ENCODE data around the gene CIBAR2.

DNA sequence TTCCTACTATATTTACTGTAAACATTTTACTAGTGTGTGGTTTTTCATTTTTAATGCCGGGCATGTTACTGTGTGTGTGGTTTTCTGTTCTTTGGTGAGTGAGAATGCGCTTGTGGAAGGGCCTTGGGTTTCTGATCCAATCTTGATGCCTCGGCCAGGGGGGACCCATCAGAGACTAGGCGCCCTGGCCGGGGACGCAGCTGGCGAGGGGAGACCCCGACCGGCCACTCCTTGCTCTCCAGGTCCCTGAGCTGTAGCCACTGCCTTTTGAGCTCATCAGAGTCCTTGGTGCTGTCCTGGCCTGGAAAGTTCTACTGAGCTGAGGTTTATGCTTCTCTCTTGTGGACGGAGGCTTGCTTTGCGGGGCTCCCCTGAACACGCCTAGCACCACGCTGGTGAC lies 47.2 kb downstream of the CIBAR2 start:
- TF ChIP-seq POLR2A (IDR thresholded peaks at IDR 0.05; ENCODE audit: low read depth): no peak
- no peak for TF ChIP-seq POLR2AphosphoS5 (IDR thresholded peaks at IDR 0.05)
- TF ChIP-seq, protein P1, sequence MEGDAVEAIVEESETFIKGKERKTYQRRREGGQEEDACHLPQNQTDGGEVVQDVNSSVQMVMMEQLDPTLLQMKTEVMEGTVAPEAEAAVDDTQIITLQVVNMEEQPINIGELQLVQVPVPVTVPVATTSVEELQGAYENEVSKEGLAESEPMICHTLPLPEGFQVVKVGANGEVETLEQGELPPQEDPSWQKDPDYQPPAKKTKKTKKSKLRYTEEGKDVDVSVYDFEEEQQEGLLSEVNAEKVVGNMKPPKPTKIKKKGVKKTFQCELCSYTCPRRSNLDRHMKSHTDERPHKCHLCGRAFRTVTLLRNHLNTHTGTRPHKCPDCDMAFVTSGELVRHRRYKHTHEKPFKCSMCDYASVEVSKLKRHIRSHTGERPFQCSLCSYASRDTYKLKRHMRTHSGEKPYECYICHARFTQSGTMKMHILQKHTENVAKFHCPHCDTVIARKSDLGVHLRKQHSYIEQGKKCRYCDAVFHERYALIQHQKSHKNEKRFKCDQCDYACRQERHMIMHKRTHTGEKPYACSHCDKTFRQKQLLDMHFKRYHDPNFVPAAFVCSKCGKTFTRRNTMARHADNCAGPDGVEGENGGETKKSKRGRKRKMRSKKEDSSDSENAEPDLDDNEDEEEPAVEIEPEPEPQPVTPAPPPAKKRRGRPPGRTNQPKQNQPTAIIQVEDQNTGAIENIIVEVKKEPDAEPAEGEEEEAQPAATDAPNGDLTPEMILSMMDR (IDR thresholded peaks at IDR 0.05): no peak

Measured in esophagus muscularis mucosa (tissue), 3 donors.